ENCODE data around the gene CCL25.

The CCL25 gene

DNA sequence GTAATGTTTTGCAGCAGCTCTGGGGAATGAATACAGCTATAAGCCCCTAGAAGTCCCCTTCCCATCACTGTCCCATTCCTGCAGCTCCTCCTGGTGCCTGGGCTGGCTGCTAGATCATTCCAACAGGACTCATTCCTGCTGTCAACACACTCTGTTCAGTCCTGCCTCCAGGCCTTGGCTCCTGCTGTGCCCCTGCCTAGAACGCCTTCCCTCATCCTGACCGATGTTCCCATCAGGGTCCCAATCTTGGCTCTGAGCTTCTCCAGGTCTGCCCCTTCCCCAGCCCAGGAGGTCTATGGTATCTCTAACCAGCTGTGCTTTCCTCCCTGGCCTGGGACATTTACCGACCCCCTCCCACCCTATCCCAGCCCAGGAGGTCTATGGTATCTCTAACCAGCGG is 48.8 kb downstream of the CCL25 start:
- TF ChIP-seq EGR1 (IDR thresholded peaks at IDR 0.05) (no peak), RAD21 (IDR thresholded peaks at IDR 0.05; ENCODE audit: low read depth) (no peak), YY1 (IDR thresholded peaks at IDR 0.05; ENCODE audit: low read depth) (no peak), TAF1 (IDR thresholded peaks at IDR 0.05; ENCODE audit: low read depth) (no peak), ZBTB7A (IDR thresholded peaks at IDR 0.05; ENCODE audit: low read depth) (no peak), CREB1 (IDR thresholded peaks at IDR 0.05; ENCODE audit: low read depth) (no peak), TCF12 (IDR thresholded peaks at IDR 0.05; ENCODE audit: low read depth) (no peak), EP300 (IDR thresholded peaks at IDR 0.05; ENCODE audit: borderline replicate concordance) (no peak), TEAD4 (IDR thresholded peaks at IDR 0.05) (no peak), CEBPB (IDR thresholded peaks at IDR 0.05) (no peak), FOXM1 (IDR thresholded peaks at IDR 0.05; ENCODE audit: borderline replicate concordance, low read depth) (no peak), NFIC (IDR thresholded peaks at IDR 0.05) (no peak), REST (IDR thresholded peaks at IDR 0.05; ENCODE audit: low read depth) (no peak)
- TF ChIP-seq, protein P1, sequence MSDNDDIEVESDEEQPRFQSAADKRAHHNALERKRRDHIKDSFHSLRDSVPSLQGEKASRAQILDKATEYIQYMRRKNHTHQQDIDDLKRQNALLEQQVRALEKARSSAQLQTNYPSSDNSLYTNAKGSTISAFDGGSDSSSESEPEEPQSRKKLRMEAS (IDR thresholded peaks at IDR 0.05) = no peak
- TF ChIP-seq, protein P2, sequence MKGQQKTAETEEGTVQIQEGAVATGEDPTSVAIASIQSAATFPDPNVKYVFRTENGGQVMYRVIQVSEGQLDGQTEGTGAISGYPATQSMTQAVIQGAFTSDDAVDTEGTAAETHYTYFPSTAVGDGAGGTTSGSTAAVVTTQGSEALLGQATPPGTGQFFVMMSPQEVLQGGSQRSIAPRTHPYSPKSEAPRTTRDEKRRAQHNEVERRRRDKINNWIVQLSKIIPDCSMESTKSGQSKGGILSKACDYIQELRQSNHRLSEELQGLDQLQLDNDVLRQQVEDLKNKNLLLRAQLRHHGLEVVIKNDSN (IDR thresholded peaks at IDR 0.05) = no peak

GRCh38 chr19:8105471-8105870 is 52.9 kb downstream of the CCL25 start:
- TF ChIP-seq CREB1 (IDR thresholded peaks at IDR 0.05; ENCODE audit: low read depth) (no peak), EP300 (IDR thresholded peaks at IDR 0.05; ENCODE audit: borderline replicate concordance) (no peak), YY1 (IDR thresholded peaks at IDR 0.05; ENCODE audit: low read depth) (no peak)
- TF ChIP-seq, protein P2 (IDR thresholded peaks at IDR 0.05) = no peak

- TF ChIP-seq CEBPB (IDR thresholded peaks at IDR 0.05) (no peak), REST (IDR thresholded peaks at IDR 0.05; ENCODE audit: low read depth) (no peak), CREB1 (IDR thresholded peaks at IDR 0.05; ENCODE audit: low read depth) (no peak), EP300 (IDR thresholded peaks at IDR 0.05; ENCODE audit: borderline replicate concordance) (no peak), ZBTB7A (IDR thresholded peaks at IDR 0.05; ENCODE audit: low read depth) (no peak), TAF1 (IDR thresholded peaks at IDR 0.05; ENCODE audit: low read depth) (no peak), TEAD4 (IDR thresholded peaks at IDR 0.05) (no peak), FOXM1 (IDR thresholded peaks at IDR 0.05; ENCODE audit: borderline replicate concordance, low read depth) (no peak), NFIC (IDR thresholded peaks at IDR 0.05) (no peak), TCF12 (IDR thresholded peaks at IDR 0.05; ENCODE audit: low read depth) (no peak), YY1 (IDR thresholded peaks at IDR 0.05; ENCODE audit: low read depth) (no peak), EGR1 (IDR thresholded peaks at IDR 0.05) (no peak)
- TF ChIP-seq, protein P2 (IDR thresholded peaks at IDR 0.05) = no peak
- TF ChIP-seq, protein P1 (IDR thresholded peaks at IDR 0.05) = no peak
Measured at GRCh38 chr19:8107301-8107903, 54.8 kb downstream of the CCL25 start.

- no peak for TF ChIP-seq ZBTB7A (IDR thresholded peaks at IDR 0.05; ENCODE audit: low read depth)
Measured at GRCh38 chr19:8108560-8109445, 56.2 kb downstream of the CCL25 start.

- TF ChIP-seq RAD21 (IDR thresholded peaks at IDR 0.05; ENCODE audit: low read depth) (no peak), YY1 (IDR thresholded peaks at IDR 0.05; ENCODE audit: low read depth) (no peak), FOXM1 (IDR thresholded peaks at IDR 0.05; ENCODE audit: borderline replicate concordance, low read depth) (no peak), EGR1 (IDR thresholded peaks at IDR 0.05) (no peak), REST (IDR thresholded peaks at IDR 0.05; ENCODE audit: low read depth) (no peak), EP300 (IDR thresholded peaks at IDR 0.05; ENCODE audit: borderline replicate concordance) (no peak)
- TF ChIP-seq, protein P1 (IDR thresholded peaks at IDR 0.05) = no peak
Measured at GRCh38 chr19:8109455-8109854, 56.9 kb downstream of the CCL25 start.

Measured in Ishikawa (cell line).